SH-SY5Y (cell line): ENCODE results near the gene OR10A5.

Experiments used
- GATA2 ChIP-seq: IDR thresholded peaks from 2 replicates; pipeline ENCODE4 v1.6.1; 2011; ENCODE audit warnings: mild to moderate bottlenecking, low read depth, low read length
- GATA3 ChIP-seq: IDR thresholded peaks from 2 replicates; pipeline ENCODE4 v1.6.1; 2011; ENCODE audit warnings: low read depth, mild to moderate bottlenecking, low read length, moderate library complexity

GRCh38 chr11:6876914-6877313, 31.4 kb downstream of the OR10A5 start:
- TF ChIP-seq GATA2 (no peak), GATA3 (no peak)
